H1 (cell line): ENCODE results near the gene MYF5. TPM values are rescaled to one million over a fixed set of nuclear protein-coding genes. Genes with fewer than 3 reads are reported as not detected.

Experiments used
- BCL11A ChIP-seq, 2 experiments: IDR thresholded peaks; one replicate each; pipeline ENCODE4 v1.6.1; 2011; ENCODE audit warnings: low read depth in 2 of 2, low read length in 2 of 2, mild to moderate bottlenecking in 2 of 2
- KDM5A ChIP-seq: fragments of 200-600 bp; IDR thresholded peaks from 2 replicates; pipeline ENCODE4 v1.7.1; 2012; ENCODE audit warnings: mild to moderate bottlenecking, low read length, inconsistent platforms, mixed read lengths
- POU5F1 ChIP-seq: IDR thresholded peaks from 2 replicates; pipeline ENCODE4 v1.6.1; 2011; ENCODE audit warnings: low read depth, mild to moderate bottlenecking, low read length, moderate library complexity
- SIN3A ChIP-seq, 2 experiments: IDR thresholded peaks in 1 of 2; conservative IDR thresholded peaks in 1 of 2; 2 replicates each; pipeline ENCODE4 v1.6.1; 2011 to 2012; ENCODE audit warnings: low read length in 2 of 2, improper control_type of control experiment in 1 of 2, low read depth in 1 of 2, mild to moderate bottlenecking in 1 of 2
- polyA plus RNA-seq, 7 experiments: library from polyadenylated mRNA; depleted of rRNA in 3 of 7; stranded (reverse) in 5 of 7; unstranded in 2 of 7; fragments of >200 nt in 5 of 7; fragments of 200-250 nt in 2 of 7; gene quantifications; 1 replicate in 5 of 7; 2 replicates in 1 of 7; 4 replicates in 1 of 7; pipeline versions ENCODE4 v1.2.1 to v1.2.3, GENCODE V29; 2011 to 2013; ENCODE audit warnings: missing spikeins in 2 of 7, mixed read lengths in 2 of 7
- total RNA-seq: library from RNA; stranded (reverse); fragmentation: NEBNext Ultra II Directional; extraction: Animal tissue kit (Norgen Biotek cat#: 25700); gene quantifications from 2 replicates; pipeline ENCODE4 v1.2.1, GENCODE V29; 2021
- TF ChIP-seq, protein P1 (sequence below): IDR thresholded peaks from 2 replicates; pipeline ENCODE4 v1.6.1; 2011; ENCODE audit warnings: low read depth, mild to moderate bottlenecking, low read length; ENCODE audit not compliant: insufficient read depth

The MYF5 gene
- total and polyA plus RNA-seq, 2 of the 8 experiments (the other 6 are each of a cell fraction or from before 2014, with no cell fraction given) = 0.09 TPM; not detected in 1

DNA sequence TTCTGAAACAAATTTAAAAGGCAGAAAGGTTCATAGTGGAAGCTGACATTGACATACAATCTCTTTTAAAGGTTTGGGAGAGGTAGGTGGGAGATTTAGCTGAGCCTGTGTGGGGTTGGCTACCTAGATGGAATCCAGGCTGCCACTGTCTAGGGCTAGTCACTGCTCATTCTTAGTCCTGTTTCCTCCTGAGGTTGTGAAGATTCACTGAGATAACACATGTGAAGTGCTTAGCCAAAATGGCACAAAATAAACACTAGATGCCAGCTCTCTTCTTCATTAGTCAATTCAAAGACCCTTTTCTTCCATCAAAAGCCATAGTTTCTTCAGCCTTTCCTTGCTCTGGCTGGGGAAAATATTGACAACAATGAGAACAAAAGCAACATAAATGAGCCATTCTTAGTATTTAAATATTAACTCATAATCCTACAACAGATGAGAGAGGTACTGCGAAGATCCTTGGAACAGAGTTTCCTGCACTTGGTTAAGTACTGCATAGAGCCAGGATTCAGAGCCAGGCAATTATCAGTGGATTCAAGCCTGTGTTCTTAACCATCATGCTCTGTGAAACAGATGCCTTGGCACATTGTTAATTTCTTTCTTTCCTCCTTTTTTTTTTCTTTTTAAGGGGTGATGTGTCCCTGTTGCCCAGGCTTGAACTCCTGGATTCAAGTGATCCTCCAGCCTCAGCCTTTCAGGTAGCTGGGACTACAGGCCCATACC is 5.8 kb upstream of the MYF5 start (continued):
- TF ChIP-seq BCL11A (IDR thresholded peaks at IDR 0.05; ENCODE audit: low read depth in 2 of 2, low read length in 2 of 2) (no peak), POU5F1 (no peak), KDM5A (no peak), SIN3A (conservative IDR thresholded peaks at IDR 0.05 in 1 of 2, IDR thresholded peaks at IDR 0.05 in 1 of 2; ENCODE audit: low read depth in 1 of 2, low read length in 2 of 2) (no peak)
- TF ChIP-seq, protein P1, sequence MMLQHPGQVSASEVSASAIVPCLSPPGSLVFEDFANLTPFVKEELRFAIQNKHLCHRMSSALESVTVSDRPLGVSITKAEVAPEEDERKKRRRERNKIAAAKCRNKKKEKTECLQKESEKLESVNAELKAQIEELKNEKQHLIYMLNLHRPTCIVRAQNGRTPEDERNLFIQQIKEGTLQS = no peak
